A673 (cell line): ENCODE data around the gene CALR. TPM values are rescaled to one million over a fixed set of nuclear protein-coding genes. Genes with fewer than 3 reads are reported as not detected.
A peak's percentile ranks its signal among the peaks of the same experiment; 100 is the strongest.

Experiments used
- BruUV-seq: library from RNA; stranded (reverse); fragments of 400-500 nt; replicated peaks from 2 replicates; lab custom pipeline; 2021; lab: Mats Ljungman, UMichigan
- CTCF ChIA-PET: fragments of 300-600 bp; sonication (Branson Sonifier 250); formaldehyde crosslinking; loops from one replicate; lab custom pipeline; 2022; ENCODE audit warnings: antibody characterized with exemption; lab: Charles Lee
- POLR2A ChIA-PET: fragments of 300-600 bp; sonication (Branson Sonifier 250); formaldehyde crosslinking; loops from one replicate; lab custom pipeline; 2022; ENCODE audit warnings: antibody characterized with exemption; ENCODE audit not compliant: low non-redundant PET; lab: Charles Lee
- DNase-seq: peaks from one replicate; pipeline ENCODE4 v3.0.0-alpha.2; 2015; ENCODE audit warnings: low spot score
- H3K27ac ChIP-seq: fragments of 200-600 bp; sonication (generic); 2 replicates; pipeline ENCODE4 v1.5.1; 2016; ENCODE audit warnings: mixed run types, low read depth, mild to moderate bottlenecking, mixed read lengths, antibody characterized with exemption, low read length; ENCODE audit not compliant: poor library complexity, severe bottlenecking
- H3K27me3 ChIP-seq: fragments of 200-600 bp; sonication (generic); replicated peaks from 2 replicates; pipeline ENCODE4 v1.6.1; 2017; ENCODE audit warnings: mixed run types, low read depth, mild to moderate bottlenecking, mixed read lengths, antibody characterized with exemption, low read length; ENCODE audit not compliant: insufficient read depth, poor library complexity
- H3K36me3 ChIP-seq: fragments of 200-600 bp; sonication (generic); 2 replicates; pipeline ENCODE4 v1.6.1; 2016; ENCODE audit warnings: mixed run types, mild to moderate bottlenecking, mixed read lengths, antibody characterized with exemption, low read length; ENCODE audit not compliant: insufficient read depth, poor library complexity, severe bottlenecking
- H3K4me1 ChIP-seq: fragments of 200-600 bp; sonication (generic); 2 replicates; pipeline ENCODE4 v1.6.1; 2017; ENCODE audit warnings: mixed run types, mild to moderate bottlenecking, mixed read lengths, antibody characterized with exemption, low read length; ENCODE audit not compliant: insufficient read depth, poor library complexity, severe bottlenecking
- H3K4me3 ChIP-seq: fragments of 200-600 bp; sonication (generic); 2 replicates; pipeline ENCODE4 v1.5.1; 2016; ENCODE audit warnings: low read depth, mixed run types, mild to moderate bottlenecking, mixed read lengths, low read length; ENCODE audit not compliant: poor library complexity, severe bottlenecking
- H3K9me3 ChIP-seq: fragments of 200-600 bp; sonication (generic); 2 replicates; pipeline ENCODE4 v1.6.1; 2016; ENCODE audit warnings: mixed run types, low read depth, mild to moderate bottlenecking, mixed read lengths, antibody characterized with exemption, low read length; ENCODE audit not compliant: poor library complexity, severe bottlenecking
- CTCF ChIP-seq: fragments of 300-800, 200-600 bp; sonication (generic); conservative IDR thresholded peaks from 2 replicates; pipeline ENCODE4 v1.5.1; 2017; ENCODE audit warnings: low read depth, mild to moderate bottlenecking, antibody characterized with exemption, low read length, moderate library complexity, mixed read lengths
- EZH2 ChIP-seq: fragments of 200-600 bp; sonication (generic); IDR thresholded peaks from 2 replicates; pipeline ENCODE4 v1.6.1; 2017; ENCODE audit warnings: borderline replicate concordance, low read depth, mild to moderate bottlenecking, mixed read lengths, antibody characterized with exemption, low read length; ENCODE audit not compliant: poor library complexity, severe bottlenecking
- intact Hi-C: fragments of 100-400 bp; cut with micrococcal nuclease; formaldehyde crosslinking; loops from one replicate; pipeline ENCODE4 v1.10.0; 2022; ENCODE audit not compliant: unreplicated experiment
- total RNA-seq: library from RNA; stranded (reverse); gene quantifications from 2 replicates; pipeline ENCODE4 v1.2.3, GENCODE V29; 2021

The CALR gene
- total RNA-seq, 1 experiment from 2014 or later = 994 TPM

- peaks cover 32% of the 10 kb centered on the region for H3K4me1 ChIP-seq
- H3K9me3 ChIP-seq = no peaks in the 10 kb centered on the region
- ChIA-PET POLR2A (no interaction called here), CTCF (no interaction called here)
- peak overlapping the region; percentile 48 for H3K27ac ChIP-seq
- peaks cover 66% of the 10 kb centered on the region for H3K36me3 ChIP-seq
- H3K27me3 ChIP-seq = no peaks in the 10 kb centered on the region
- no peak for DNase-seq
- H3K4me3 ChIP-seq = peak overlapping the region; percentile 91
- TF ChIP-seq CTCF (no peak), EZH2 (no peak)
- no TSS peak for BruUV-seq
- intact Hi-C loops = no loop called here
Observed at GRCh38 chr19:12940897-12941296, 2.5 kb downstream of the CALR start.

- ChIA-PET CTCF (interaction anchor here (0.6 kb wide), 1 partner anchor 29 kb away, joined by 6 read pairs; no protein-coding TSS in a partner anchor), POLR2A (interaction anchor here (0.6 to 0.7 kb wide), 2 partner anchors 241 to 828 kb away, joined by 14 read pairs; no protein-coding TSS in a partner anchor)
- H3K9me3 ChIP-seq = no peaks in the 10 kb centered on the region
- no peak for DNase-seq
- no TSS peak for BruUV-seq
- intact Hi-C loops = no loop called here
- H3K27ac ChIP-seq = peak overlapping the region; percentile 46
- H3K4me1 ChIP-seq = peaks cover 33% of the 10 kb centered on the region
- H3K27me3 ChIP-seq = no peaks in the 10 kb centered on the region
- H3K4me3 ChIP-seq = no peak overlapping the region
- peaks cover 80% of the 10 kb centered on the region for H3K36me3 ChIP-seq
- TF ChIP-seq EZH2 = no peak
- TF ChIP-seq CTCF = no peak
Observed at GRCh38 chr19:12943437-12944044, 5.1 kb downstream of the CALR start.

GRCh38 chr19:12944104-12944674, 5.8 kb downstream of the CALR start:
- no TSS peak for BruUV-seq
- ChIA-PET POLR2A (interaction anchor here (0.6 to 0.7 kb wide), 2 partner anchors 242 to 828 kb away, joined by 14 read pairs; no protein-coding TSS in a partner anchor), CTCF (no interaction called here)
- no peak overlapping the region for H3K4me3 ChIP-seq
- H3K27me3 ChIP-seq = no peaks in the 10 kb centered on the region
- H3K27ac ChIP-seq = peak overlapping the region; percentile 97
- TF ChIP-seq EZH2 (no peak), CTCF (no peak)
- H3K9me3 ChIP-seq = no peaks in the 10 kb centered on the region
- no peak for DNase-seq
- H3K36me3 ChIP-seq = peaks cover 83% of the 10 kb centered on the region
- peaks cover 33% of the 10 kb centered on the region for H3K4me1 ChIP-seq
- intact Hi-C loops = no loop called here
